ENCODE results near the gene SPHK2.

DNA sequence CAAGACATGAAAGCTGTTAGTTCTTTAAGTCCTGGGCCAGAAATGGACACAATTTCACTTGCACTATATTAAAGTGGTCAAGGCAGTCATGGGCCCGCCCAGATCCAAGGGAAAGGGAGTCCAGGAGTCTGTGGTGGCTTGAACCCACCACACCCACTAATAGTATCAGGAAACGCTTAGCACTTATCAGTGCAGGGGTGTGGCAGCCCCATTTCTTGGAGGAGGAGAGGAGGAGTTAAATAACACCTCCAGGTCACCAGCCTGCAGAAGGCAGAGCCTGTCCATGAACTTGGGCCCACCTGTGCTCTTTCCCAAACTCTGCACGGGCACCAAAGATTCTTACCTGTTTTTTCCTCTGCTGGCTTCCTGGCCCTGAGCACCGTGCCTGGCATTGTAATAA, 58.9 kb downstream of the SPHK2 start:
- TF ChIP-seq, protein P1, sequence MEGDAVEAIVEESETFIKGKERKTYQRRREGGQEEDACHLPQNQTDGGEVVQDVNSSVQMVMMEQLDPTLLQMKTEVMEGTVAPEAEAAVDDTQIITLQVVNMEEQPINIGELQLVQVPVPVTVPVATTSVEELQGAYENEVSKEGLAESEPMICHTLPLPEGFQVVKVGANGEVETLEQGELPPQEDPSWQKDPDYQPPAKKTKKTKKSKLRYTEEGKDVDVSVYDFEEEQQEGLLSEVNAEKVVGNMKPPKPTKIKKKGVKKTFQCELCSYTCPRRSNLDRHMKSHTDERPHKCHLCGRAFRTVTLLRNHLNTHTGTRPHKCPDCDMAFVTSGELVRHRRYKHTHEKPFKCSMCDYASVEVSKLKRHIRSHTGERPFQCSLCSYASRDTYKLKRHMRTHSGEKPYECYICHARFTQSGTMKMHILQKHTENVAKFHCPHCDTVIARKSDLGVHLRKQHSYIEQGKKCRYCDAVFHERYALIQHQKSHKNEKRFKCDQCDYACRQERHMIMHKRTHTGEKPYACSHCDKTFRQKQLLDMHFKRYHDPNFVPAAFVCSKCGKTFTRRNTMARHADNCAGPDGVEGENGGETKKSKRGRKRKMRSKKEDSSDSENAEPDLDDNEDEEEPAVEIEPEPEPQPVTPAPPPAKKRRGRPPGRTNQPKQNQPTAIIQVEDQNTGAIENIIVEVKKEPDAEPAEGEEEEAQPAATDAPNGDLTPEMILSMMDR (IDR thresholded peaks at IDR 0.05), result no peak
- no peak for TF ChIP-seq EP300 (IDR thresholded peaks at IDR 0.05)

Measured in suprapubic skin (tissue), 3 donors.